Cardiac muscle cell (in vitro differentiated cells and primary cell): Measurements from ENCODE around the gene SLC26A11. TPM values are rescaled to one million over a fixed set of nuclear protein-coding genes. Genes with fewer than 3 reads are reported as not detected.
"Not testable (repeated sequence)": the region's sequence is repeated elsewhere in the genome, so short reads cannot be mapped to it uniquely, and the experiment has no call there.

Experiments used
- DNase-seq, 2 donors: peaks; one replicate each; pipeline versions ENCODE4 v3.0.0 to v3.0.0-alpha.2; 2010 to 2017; ENCODE audit warnings: low read depth in 1 of 2, low spot score in 1 of 2
- H3K27ac ChIP-seq: fragments of 200-600 bp; sonication (generic); 2 replicates; pipeline ENCODE4 v1.5.1; 2016
- H3K27me3 ChIP-seq: fragments of 200-600 bp; sonication (generic); 2 replicates; pipeline ENCODE4 v1.6.0; 2016; ENCODE audit warnings: control low read depth
- H3K36me3 ChIP-seq: fragments of 200-600 bp; sonication (generic); 2 replicates; pipeline ENCODE4 v1.5.1; 2016; ENCODE audit warnings: control low read depth
- H3K4me1 ChIP-seq: fragments of 200-600 bp; sonication (generic); 2 replicates; pipeline ENCODE4 v1.8.1; 2017; ENCODE audit warnings: low read depth, mild to moderate bottlenecking, mixed run types
- H3K4me3 ChIP-seq: fragments of 200-600 bp; sonication (generic); 2 replicates; pipeline ENCODE4 v1.5.1; 2016; ENCODE audit warnings: mild to moderate bottlenecking
- H3K9me3 ChIP-seq: fragments of 200-600 bp; sonication (generic); 2 replicates; pipeline ENCODE4 v1.5.1; 2017; ENCODE audit warnings: low read depth, mild to moderate bottlenecking, control low read depth
- polyA plus RNA-seq: library from polyadenylated mRNA; unstranded; fragments of >200 nt; fragmentation: Nextera tagmentation; extraction: Ambion mirVana; gene quantifications from 2 replicates; pipeline ENCODE4 v1.2.1, GENCODE V29; 2016
- total RNA-seq: library from RNA; depleted of rRNA; stranded (reverse); fragments of >200 nt; gene quantifications from 2 replicates; pipeline ENCODE4 v1.2.3, GENCODE V29; 2016
- TF ChIP-seq, protein P1 (sequence below): IDR thresholded peaks from 2 replicates; pipeline ENCODE4 v1.5.1; 2012; ENCODE audit warnings: low read depth, mild to moderate bottlenecking, low read length

Gene SLC26A11
- total and polyA plus RNA-seq, 2 experiments from 2014 or later, result 39.0 to 46.8 TPM

DNA sequence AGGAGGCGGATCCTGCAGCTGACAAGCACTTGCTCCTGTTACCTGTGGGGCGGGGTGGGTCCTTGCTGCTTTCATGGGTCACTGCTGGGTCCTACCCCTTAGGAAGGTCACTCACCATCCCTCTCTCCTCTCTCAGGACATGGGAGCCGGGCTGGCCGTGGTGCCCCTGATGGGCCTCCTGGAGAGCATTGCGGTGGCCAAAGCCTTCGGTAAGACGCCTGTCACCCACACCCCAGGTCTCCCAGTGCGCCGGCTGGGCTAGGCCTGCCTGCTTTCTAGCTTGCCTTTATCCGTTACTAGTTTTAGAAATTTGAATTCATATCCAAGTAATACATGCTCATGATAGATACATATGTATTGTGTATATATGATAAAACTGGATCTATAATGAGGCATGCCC is 17.2 kb downstream of the SLC26A11 start:
- Histone ChIP-seq H3K27me3 (no peaks in the 10 kb centered on the region), H3K4me3 (no peak overlapping the region), H3K36me3 (peaks cover 21% of the 10 kb centered on the region), H3K9me3 (no peaks in the 10 kb centered on the region), H3K4me1 (no peaks in the 10 kb centered on the region), H3K27ac (no peak overlapping the region)
- TF ChIP-seq, protein P1, sequence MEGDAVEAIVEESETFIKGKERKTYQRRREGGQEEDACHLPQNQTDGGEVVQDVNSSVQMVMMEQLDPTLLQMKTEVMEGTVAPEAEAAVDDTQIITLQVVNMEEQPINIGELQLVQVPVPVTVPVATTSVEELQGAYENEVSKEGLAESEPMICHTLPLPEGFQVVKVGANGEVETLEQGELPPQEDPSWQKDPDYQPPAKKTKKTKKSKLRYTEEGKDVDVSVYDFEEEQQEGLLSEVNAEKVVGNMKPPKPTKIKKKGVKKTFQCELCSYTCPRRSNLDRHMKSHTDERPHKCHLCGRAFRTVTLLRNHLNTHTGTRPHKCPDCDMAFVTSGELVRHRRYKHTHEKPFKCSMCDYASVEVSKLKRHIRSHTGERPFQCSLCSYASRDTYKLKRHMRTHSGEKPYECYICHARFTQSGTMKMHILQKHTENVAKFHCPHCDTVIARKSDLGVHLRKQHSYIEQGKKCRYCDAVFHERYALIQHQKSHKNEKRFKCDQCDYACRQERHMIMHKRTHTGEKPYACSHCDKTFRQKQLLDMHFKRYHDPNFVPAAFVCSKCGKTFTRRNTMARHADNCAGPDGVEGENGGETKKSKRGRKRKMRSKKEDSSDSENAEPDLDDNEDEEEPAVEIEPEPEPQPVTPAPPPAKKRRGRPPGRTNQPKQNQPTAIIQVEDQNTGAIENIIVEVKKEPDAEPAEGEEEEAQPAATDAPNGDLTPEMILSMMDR, result no peak
- DNase-seq, result no peak

DNA sequence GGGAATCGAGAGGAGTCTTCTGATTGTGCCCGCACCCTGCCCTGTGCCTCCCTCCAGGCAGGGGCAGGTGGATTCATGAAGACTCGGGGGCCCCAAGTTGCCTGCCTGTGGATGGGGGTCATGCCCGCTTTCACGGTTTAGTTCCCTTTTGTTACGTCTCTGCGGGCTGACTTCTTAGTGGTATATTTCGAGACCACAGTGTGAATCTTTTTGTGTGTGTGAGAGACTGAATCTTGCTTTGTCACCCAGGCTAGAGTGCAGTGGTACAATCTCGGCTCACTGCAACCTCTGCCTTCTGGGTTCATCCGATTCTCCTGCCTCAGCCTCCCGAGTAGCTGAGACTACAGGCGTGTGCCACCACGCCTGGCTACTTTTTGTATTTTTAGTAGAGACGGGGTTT is 22.3 kb downstream of the SLC26A11 start:
- no peaks in the 10 kb centered on the region for H3K9me3 ChIP-seq
- TF ChIP-seq, protein P1, result no peak
- H3K4me1 ChIP-seq, result no peaks in the 10 kb centered on the region
- peaks cover 21% of the 10 kb centered on the region for H3K36me3 ChIP-seq
- no peak overlapping the region for H3K27ac ChIP-seq
- DNase-seq, result no peak
- no peak overlapping the region for H3K4me3 ChIP-seq
- H3K27me3 ChIP-seq, result no peaks in the 10 kb centered on the region

DNA sequence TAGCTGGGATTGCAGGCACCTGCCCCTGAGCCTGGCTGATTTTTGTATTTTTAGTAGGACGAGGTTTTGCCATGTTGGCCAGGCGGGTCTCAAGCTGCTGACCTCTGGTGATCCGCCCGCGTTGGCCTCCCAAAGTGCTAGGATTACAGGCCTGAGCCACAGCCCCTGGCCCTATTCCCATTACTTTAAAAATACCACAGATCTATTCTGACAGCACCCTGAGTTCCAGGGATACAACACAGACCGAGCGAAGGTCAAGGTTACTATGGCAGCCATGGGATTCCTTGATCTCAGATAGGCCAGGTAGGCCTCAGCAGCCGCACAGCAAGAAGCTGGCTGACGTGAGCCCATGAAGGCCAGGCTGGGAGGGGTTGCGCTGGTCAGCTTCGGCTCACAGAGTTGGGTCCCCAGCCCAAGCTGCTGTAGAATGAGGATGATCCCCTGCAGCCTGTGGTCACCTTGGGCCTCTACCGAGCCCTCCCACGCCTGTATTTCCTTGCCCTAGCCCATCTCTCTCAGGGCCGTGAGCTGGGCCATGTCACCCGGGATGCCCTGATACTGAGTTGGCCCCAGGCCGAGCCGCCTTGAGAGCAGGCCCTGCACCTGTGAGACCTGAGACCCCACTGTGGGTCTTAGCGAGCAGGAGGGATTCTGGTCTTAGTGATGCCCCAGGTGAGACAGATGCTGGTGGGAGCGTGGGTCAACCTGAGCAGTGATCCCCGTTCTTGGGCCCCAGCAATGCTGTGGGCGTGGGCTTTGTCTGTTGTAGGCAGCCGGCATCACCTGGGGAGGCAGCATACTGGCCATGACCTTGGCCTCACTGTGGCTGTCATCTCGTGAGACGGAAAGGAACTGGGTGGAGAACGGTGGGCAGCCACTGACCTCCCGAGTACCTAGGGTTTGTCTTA is 23.6 kb downstream of the SLC26A11 start:
- Histone ChIP-seq H3K4me1 (no peaks in the 10 kb centered on the region), H3K4me3 (no peak overlapping the region), H3K36me3 (peaks cover 17% of the 10 kb centered on the region), H3K27ac (no peak overlapping the region), H3K27me3 (no peaks in the 10 kb centered on the region), H3K9me3 (no peaks in the 10 kb centered on the region)
- DNase-seq, result no peak
- TF ChIP-seq, protein P1, result no peak

DNA sequence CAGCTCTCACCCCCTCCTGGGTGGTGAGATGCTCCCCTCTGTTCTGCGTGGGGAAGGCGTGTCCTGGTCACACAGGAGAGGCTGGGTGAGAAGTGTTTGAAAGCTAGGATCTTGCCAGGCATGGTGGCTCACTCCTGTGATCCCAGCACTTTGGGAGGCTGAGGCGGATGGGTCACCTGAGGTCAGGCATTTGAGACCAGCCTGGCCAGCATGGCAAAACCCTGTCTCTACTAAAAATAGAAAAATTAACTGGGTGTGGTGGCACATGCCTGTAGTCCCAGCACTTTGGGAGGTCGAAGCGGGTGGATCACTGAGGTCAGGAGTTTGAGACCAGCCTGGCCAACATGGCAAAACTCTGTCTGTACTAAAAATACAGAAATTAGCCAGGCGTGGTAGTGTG is 24.2 kb downstream of the SLC26A11 start:
- peaks cover 17% of the 10 kb centered on the region for H3K36me3 ChIP-seq

GRCh38 chr17:80244871-80245509 is 24.8 kb downstream of the SLC26A11 start:
- TF ChIP-seq, protein P1, result no peak
- H3K36me3 ChIP-seq, result peaks cover 17% of the 10 kb centered on the region
- no peaks in the 10 kb centered on the region for H3K4me1 ChIP-seq
- DNase-seq, result no peak
- H3K27me3 ChIP-seq, result no peaks in the 10 kb centered on the region
- H3K9me3 ChIP-seq, result no peaks in the 10 kb centered on the region
- H3K27ac ChIP-seq, result no peak overlapping the region
- H3K4me3 ChIP-seq, result no peak overlapping the region

More for the DNA sequence above, 24.2 kb downstream of the SLC26A11 start:
- H3K27me3 ChIP-seq, H3K9me3 ChIP-seq, H3K27ac ChIP-seq, H3K4me3 ChIP-seq, H3K4me1 ChIP-seq, DNase-seq: not testable (repeated sequence)
